Central memory CD8-positive, alpha-beta T cell (primary cell): ENCODE results near the gene KIF3C.
A peak's percentile ranks its signal among the peaks of the same experiment; 100 is the strongest.

ENCODE experiments used
- ATAC-seq: fragments of 150-1000 bp; cut with Tn5 transposase; replicated peaks from 2 replicates; pipeline ENCODE4 v1.10.0; 2022; ENCODE audit warnings: mild to moderate bottlenecking, moderate FRiP score, moderate number of reproducible peaks; ENCODE audit not compliant: poor library complexity, severe bottlenecking; ENCODE audit errors: extremely low read depth
- DNase-seq, 2 donors: peaks; one replicate each; pipeline ENCODE4 v3.0.0; 2021; ENCODE audit warnings: low spot score in 2 of 2
- H3K27ac Mint-ChIP-seq: one replicate; pipeline ENCODE4 v1.8.0; 2022; ENCODE audit warnings: low read depth, mild to moderate bottlenecking, moderate library complexity, mixed read lengths
- H3K27me3 Mint-ChIP-seq: one replicate; pipeline ENCODE4 v1.8.0; 2022; ENCODE audit warnings: mixed read lengths
- H3K36me3 Mint-ChIP-seq: one replicate; pipeline ENCODE4 v1.8.0; 2022; ENCODE audit warnings: mild to moderate bottlenecking, moderate library complexity, mixed read lengths; ENCODE audit not compliant: insufficient read depth
- H3K4me1 Mint-ChIP-seq: one replicate; pipeline ENCODE4 v1.8.0; 2022; ENCODE audit warnings: mixed read lengths
- H3K4me3 Mint-ChIP-seq: one replicate; pipeline ENCODE4 v1.8.0; 2022; ENCODE audit warnings: mild to moderate bottlenecking, moderate library complexity, mixed read lengths
- H3K9me3 Mint-ChIP-seq: one replicate; pipeline ENCODE4 v1.8.0; 2022; ENCODE audit warnings: mixed read lengths

Gene KIF3C

DNA sequence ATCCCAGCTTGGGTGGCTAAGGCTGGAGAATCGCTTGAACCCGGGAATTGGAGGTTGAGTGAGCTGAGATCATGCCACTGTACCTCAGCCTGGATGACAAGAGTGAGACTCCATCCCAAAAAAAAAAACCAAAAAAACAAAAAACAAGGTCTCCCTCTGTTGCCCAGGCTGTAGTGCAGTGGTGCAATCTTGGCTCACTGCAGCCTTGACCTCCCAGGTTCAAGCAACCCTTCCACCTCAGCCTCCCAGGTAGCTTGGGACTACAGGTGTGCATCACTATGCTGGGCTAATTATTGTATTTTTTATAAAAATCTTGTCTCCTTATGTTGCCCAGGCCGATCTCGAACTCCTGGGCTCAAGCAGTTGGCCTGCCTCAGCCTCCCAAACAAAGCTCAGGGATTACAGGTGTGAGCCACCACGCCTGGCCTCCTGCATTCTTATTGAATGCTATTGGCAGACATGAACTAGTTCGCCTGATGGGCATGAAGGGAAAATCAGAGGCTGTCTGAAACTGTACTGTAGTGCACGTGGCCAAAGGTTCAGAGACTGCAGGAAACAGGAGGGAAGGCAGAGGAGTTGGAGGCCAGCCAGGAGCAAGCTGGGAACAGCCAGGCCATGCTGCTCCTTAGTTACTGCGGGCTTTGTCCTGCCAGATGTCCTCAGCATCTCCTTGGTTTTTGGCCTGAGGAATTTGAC lies 88.0 kb downstream of the KIF3C start:
- DNase-seq (no peak), ATAC-seq (no peak)
- H3K27me3 Mint-ChIP-seq = no peaks in the 10 kb centered on the region
- H3K4me1 Mint-ChIP-seq = no peaks in the 10 kb centered on the region
- H3K9me3 Mint-ChIP-seq = no peaks in the 10 kb centered on the region
- no peak overlapping the region for H3K4me3 Mint-ChIP-seq
- H3K36me3 Mint-ChIP-seq = no peaks in the 10 kb centered on the region
- H3K27ac Mint-ChIP-seq = no peak overlapping the region

DNA sequence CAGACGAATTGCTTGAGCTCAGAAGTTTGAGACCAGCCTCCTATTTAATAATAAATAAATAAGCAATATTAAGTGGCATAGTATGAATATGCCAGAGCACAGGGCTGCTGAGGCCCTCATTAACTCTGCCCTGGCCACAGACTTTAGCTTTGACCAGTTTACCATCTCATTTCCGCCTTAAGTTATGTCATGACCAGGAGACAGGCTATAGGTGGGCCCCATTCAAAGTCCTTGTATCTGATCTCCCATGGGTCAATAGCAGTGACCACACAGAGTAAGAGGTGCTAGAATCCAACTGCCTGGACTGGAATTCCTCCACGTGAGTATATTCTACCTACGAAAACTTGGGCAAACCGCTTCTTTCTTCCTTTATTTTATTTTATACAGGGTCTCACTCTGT lies 90.6 kb downstream of the KIF3C start:
- Mint-ChIP-seq H3K27ac (no peak overlapping the region), H3K9me3 (no peaks in the 10 kb centered on the region), H3K36me3 (no peaks in the 10 kb centered on the region), H3K27me3 (no peaks in the 10 kb centered on the region), H3K4me1 (no peaks in the 10 kb centered on the region), H3K4me3 (no peak overlapping the region)
- DNase-seq = no peak
- ATAC-seq = no peak

DNA sequence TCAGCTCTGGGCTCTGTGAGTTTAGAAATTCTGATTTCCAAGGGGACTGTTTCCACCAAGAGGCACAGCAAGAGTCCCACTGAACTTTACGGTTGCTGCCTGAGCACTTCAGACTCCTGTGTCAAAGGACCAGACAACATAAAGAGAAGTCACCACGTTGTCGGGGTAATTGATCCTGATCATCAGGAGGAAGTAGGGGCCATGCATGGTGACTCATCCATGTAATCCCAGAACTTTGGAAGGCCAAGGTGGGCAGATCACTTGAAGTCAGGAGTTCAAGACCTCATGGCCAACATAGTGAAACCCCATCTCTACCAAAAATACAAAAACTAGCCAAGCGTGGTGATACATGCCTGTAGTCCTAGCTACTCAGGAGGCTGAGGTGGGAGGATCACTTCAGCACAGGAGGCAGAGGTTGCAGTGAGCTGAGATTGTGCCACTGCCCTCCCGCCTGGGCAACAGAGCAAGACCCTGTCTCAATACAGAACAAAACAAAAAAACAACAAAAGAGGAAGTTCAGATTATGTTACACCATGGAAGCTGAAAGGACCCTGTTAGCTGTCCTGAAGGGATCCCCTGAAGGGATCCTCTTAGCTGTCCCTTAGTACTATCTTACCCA lies 94.6 kb downstream of the KIF3C start:
- no peaks in the 10 kb centered on the region for H3K36me3 Mint-ChIP-seq
- no peaks in the 10 kb centered on the region for H3K9me3 Mint-ChIP-seq
- H3K4me3 Mint-ChIP-seq = no peak overlapping the region
- no peak overlapping the region for H3K27ac Mint-ChIP-seq
- no peaks in the 10 kb centered on the region for H3K4me1 Mint-ChIP-seq
- ATAC-seq (no peak), DNase-seq (no peak)
- no peaks in the 10 kb centered on the region for H3K27me3 Mint-ChIP-seq

DNA sequence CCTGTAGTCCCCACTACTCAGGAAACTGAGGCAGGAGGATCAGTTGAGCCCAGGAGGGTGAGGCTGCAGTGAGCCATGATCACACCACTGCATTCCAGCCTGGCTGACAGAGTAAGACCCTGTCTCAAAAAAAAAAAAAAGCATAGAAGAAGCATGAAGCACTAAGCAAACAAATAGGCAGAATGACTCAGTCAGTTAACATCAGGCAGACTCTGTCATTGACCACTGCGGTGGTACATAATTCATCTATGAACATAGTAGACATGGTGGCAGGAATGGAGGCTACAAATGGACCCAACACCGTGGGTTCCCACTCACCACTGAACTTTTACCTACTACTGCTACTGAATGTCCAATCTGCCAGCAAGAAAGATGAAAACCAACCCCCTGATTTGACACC lies 96.4 kb downstream of the KIF3C start:
- no peaks in the 10 kb centered on the region for H3K9me3 Mint-ChIP-seq
- no peak for DNase-seq
- no peaks in the 10 kb centered on the region for H3K36me3 Mint-ChIP-seq
- no peak for ATAC-seq
- no peaks in the 10 kb centered on the region for H3K4me1 Mint-ChIP-seq
- no peaks in the 10 kb centered on the region for H3K27me3 Mint-ChIP-seq
- H3K27ac Mint-ChIP-seq = no peak overlapping the region
- H3K4me3 Mint-ChIP-seq = no peak overlapping the region

DNA sequence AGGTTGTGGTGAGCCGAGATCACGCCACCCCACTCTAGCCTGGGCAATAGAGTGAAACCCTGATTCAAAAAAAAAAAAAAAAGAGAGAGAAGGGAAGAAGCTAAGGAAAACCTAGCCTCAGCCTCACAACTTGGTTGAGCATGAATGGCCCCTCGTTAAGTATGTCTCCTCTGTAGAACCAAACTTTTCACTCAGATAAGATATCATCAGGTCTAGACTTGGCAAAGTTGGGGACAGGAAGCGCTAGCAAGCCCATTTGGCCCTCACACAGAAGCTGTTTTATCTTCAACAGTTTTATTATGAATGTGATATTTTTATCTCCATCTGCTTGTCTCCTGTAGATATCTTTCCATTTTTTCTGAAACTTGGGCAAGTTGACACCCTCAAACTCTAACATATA lies 100.5 kb downstream of the KIF3C start:
- ATAC-seq = no peak
- no peak overlapping the region for H3K4me3 Mint-ChIP-seq
- peaks cover 18% of the 10 kb centered on the region for H3K4me1 Mint-ChIP-seq
- no peak overlapping the region for H3K27ac Mint-ChIP-seq
- no peaks in the 10 kb centered on the region for H3K27me3 Mint-ChIP-seq
- no peaks in the 10 kb centered on the region for H3K9me3 Mint-ChIP-seq
- peaks cover 14% of the 10 kb centered on the region for H3K36me3 Mint-ChIP-seq
- no peak for DNase-seq

DNA sequence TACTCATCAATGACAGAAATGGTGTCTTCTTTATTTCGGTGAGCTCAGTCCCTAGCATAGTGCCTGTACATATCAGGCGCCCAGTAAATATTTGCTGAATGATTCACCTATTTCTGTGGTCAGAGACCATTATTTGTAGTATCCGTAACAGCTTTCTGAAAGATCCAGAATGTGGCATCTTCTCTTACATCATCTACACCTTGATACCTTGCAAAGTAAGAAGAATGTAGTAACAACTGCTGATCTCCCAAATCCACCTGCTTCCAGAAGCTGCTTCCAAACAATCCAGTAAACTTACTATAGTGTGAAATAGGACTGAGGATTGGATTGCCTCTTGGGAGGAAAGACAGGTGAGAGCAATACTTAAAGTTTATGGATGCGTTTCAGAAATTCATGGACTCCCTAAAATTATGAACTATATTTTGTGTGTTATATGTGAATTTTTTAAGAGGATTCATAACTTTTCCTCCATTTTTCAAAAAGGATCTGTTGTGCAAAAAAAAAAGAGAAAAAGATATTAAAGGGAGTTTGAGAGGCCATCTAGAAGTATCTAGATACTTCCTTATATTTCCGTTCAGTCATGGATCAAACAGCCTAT lies 103.1 kb downstream of the KIF3C start:
- H3K36me3 Mint-ChIP-seq = peaks cover 18% of the 10 kb centered on the region
- peak overlapping the region; percentile 98 for H3K4me3 Mint-ChIP-seq
- peaks cover 35% of the 10 kb centered on the region for H3K4me1 Mint-ChIP-seq
- peak overlapping the region; percentile 94 for H3K27ac Mint-ChIP-seq
- no peaks in the 10 kb centered on the region for H3K9me3 Mint-ChIP-seq
- H3K27me3 Mint-ChIP-seq = no peaks in the 10 kb centered on the region
- DNase-seq = no peak
- no peak for ATAC-seq

DNA sequence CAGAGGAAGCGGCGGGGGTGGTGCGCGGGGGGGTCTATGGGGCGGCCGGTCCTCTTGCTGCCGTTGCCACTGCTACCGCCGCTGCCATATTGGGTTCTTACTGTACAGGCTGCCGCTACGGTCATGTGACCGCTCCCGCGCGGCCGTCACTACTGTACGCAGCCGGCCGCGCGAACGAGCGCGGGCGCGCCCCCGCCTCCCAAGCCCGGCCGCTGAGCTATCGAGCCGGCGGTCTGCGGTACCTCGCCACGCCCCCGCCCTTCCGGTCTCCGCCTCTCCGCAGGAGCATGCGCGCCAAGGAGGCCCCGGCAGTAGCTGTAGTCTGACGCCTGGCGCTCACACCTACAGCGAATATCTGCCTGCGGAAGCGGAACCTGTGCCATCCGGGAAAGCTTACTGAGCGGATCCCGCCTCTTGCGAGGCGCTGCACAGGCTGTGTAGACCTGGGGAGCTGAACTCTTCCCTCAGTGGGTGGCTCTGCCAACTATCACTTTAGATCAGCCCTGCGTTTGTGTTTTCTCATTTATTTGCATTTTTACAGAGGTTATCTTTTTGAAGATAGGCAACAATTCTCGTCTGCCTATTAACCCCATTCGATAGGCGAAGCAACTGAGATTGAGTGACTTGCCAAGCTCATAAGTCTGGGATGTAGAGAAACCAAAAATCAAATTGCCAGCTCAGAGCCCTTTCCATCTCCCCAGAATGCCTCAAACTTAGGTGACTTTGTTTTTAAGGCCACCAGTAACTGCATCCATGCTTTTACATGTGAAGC lies 103.8 kb downstream of the KIF3C start, which contains the start of gene ASXL2:
Gene ASXL2, minus strand, starts transcription at position 127 of the 772 bp plus-strand sequence. CDS start 265 bp downstream, outside the sequence.
- Mint-ChIP-seq H3K27me3 (no peaks in the 10 kb centered on the region), H3K4me3 (peak within 1 kb of the TSS; percentile 98), H3K4me1 (peaks cover 39% of the 10 kb centered on the region), H3K36me3 (peaks cover 22% of the 10 kb centered on the region), H3K9me3 (no peaks in the 10 kb centered on the region), H3K27ac (peak within 1 kb of the TSS; percentile 94)
- ATAC-seq = peak; percentile 89
- DNase-seq = peak; percentile 93 to 97

DNA sequence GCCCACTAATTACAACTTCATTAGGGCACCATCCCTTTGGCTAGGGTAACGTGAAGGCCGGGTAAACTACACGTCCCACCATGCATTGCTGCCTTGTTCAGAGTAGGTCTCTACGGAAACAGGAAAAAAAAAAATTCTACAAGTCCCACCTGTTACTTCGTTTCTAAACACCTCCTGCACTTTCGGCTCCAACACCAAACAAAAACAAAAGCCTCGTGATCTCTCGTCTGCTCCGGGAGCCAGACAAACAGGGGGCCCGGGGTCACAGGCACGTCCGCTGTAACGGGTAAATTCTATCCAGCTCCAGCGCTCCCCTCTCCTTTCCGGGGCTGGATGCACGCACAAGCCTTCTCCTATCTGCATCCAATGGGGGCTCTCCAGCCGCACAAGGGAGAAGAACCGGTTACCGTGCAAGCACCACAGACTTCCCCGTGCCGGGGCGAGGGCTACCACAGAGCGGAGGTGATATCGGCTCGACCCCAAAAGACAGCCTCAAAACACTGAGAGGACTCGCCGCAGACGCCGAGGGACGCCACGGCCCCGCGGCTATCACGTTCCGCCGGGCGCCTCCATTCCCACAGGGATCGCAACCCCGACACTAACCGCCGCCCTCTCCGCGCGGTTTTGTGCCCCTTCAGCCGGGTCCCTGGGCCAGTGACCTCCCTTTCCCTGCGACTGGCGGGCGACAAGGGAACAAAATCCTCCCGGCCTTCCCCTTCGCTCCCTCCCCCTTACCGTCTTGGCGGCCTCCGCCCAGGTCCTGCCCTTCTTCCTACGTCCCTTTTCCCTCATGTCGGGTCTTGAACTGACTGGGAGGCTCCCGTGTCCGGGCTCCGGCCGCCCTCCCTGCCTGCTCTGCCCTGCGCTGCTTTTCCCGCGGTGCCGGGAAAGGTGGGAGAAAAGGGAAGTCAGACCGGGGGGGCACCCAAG lies 104.6 kb downstream of the KIF3C start:
- Mint-ChIP-seq H3K36me3 (peaks cover 22% of the 10 kb centered on the region), H3K4me3 (peak overlapping the region; percentile 98), H3K4me1 (peaks cover 41% of the 10 kb centered on the region), H3K27me3 (no peaks in the 10 kb centered on the region), H3K27ac (peak overlapping the region; percentile 94), H3K9me3 (no peaks in the 10 kb centered on the region)
- DNase-seq (peak; percentile 36 to 54), ATAC-seq (peak; percentile 49)
